Measurements from ENCODE around the gene MARCKSL1. TPM values are rescaled to one million over a fixed set of nuclear protein-coding genes. Genes with fewer than 3 reads are reported as not detected.

MARCKSL1 gene
- total RNA-seq, 2 donors from 2014 or later = 144 to 243 TPM

DNA sequence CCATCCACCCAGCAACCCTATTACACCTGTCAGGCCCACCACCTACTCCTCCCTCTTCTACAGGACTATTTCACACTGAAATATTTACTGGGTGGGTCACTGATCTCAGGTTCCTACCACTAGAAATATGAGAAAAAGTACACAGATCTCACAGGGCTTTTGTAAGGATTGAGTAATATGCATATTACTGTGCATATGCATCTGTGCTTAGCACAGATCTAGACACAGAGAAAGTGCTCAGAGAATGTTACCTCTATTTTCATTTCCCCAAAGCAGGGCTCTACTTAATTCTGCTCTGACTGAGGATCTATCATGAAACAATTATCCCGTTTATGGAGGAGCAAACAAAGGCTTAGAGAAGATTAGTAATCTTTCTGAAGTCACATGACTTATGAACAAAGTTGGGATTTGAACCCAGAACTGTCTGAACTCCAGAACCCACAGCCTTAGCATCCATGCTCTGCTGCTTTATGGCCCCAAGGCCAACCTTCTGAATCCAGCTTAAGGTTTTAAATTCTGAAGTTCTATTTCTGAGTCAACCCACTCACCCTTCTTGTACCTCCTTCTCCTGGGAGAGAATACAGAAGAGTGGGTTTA, 38.1 kb upstream of the MARCKSL1 start:
- Histone ChIP-seq H3K36me3 (peaks cover 6 to 21% of the 10 kb centered on the region in 2 donors), H3K9me3 (no peaks in the 10 kb centered on the region), H3K4me1 (replicated peaks) (no peaks in the 10 kb centered on the region), H3K27ac (no peak overlapping the region), H3K4me3 (no peak overlapping the region), H3K27me3 (replicated peaks; ENCODE audit: insufficient read depth) (no peaks in the 10 kb centered on the region)
- no peak for TF ChIP-seq POLR2A (IDR thresholded peaks at IDR 0.05)
- TF ChIP-seq CTCF (IDR thresholded peaks at IDR 0.05) = no peak
- TF ChIP-seq POLR2AphosphoS5 (IDR thresholded peaks at IDR 0.05) = no peak
- intact Hi-C loops (cut with DNase I) = no loop called here
- WGBS = 85% methylated on average over 1 of the region's 1 CpG
- DNase-seq (ENCODE audit: low spot score) = no peak

GRCh38 chr1:32372149-32372756, 36.2 kb upstream of the MARCKSL1 start:
- 88% methylated on average over 5 of the region's 5 CpGs for WGBS

GRCh38 chr1:32367912-32368635, 32.0 kb upstream of the MARCKSL1 start:
- no peak for DNase-seq (ENCODE audit: low spot score)
- no peak overlapping the region for H3K27ac ChIP-seq
- intact Hi-C loops (cut with DNase I) = no loop called here
- H3K4me3 ChIP-seq = no peak overlapping the region
- H3K27me3 ChIP-seq (replicated peaks; ENCODE audit: insufficient read depth) = no peaks in the 10 kb centered on the region
- 96% methylated on average over 7 of the region's 7 CpGs for WGBS
- no peaks in the 10 kb centered on the region for H3K9me3 ChIP-seq
- peaks cover 9% of the 10 kb centered on the region in 2 donors for H3K36me3 ChIP-seq
- no peak for TF ChIP-seq CTCF (IDR thresholded peaks at IDR 0.05)
- no peak for TF ChIP-seq POLR2AphosphoS5 (IDR thresholded peaks at IDR 0.05)
- TF ChIP-seq POLR2A (IDR thresholded peaks at IDR 0.05) = no peak
- H3K4me1 ChIP-seq (replicated peaks) = no peaks in the 10 kb centered on the region

More at GRCh38 chr1:32372149-32372756, 36.2 kb upstream of the MARCKSL1 start:
- H3K4me1 ChIP-seq (replicated peaks) = no peaks in the 10 kb centered on the region
- no peak for TF ChIP-seq POLR2AphosphoS5 (IDR thresholded peaks at IDR 0.05)
- TF ChIP-seq POLR2A (IDR thresholded peaks at IDR 0.05) = no peak
- TF ChIP-seq CTCF (IDR thresholded peaks at IDR 0.05) = no peak
- H3K27me3 ChIP-seq (replicated peaks; ENCODE audit: insufficient read depth) = no peaks in the 10 kb centered on the region
- intact Hi-C loops (cut with DNase I) = no loop called here
- H3K4me3 ChIP-seq = no peak overlapping the region
- H3K27ac ChIP-seq = no peak overlapping the region
- H3K9me3 ChIP-seq = no peaks in the 10 kb centered on the region
- DNase-seq (ENCODE audit: low spot score) = no peak
- peaks cover 7 to 15% of the 10 kb centered on the region in 2 donors for H3K36me3 ChIP-seq

GRCh38 chr1:32365445-32365844, 29.4 kb upstream of the MARCKSL1 start:
- Histone ChIP-seq H3K9me3 (no peaks in the 10 kb centered on the region), H3K4me1 (replicated peaks) (peaks cover 4% of the 10 kb centered on the region), H3K4me3 (no peak overlapping the region), H3K27ac (no peak overlapping the region), H3K36me3 (peaks cover 9% of the 10 kb centered on the region in 2 donors), H3K27me3 (replicated peaks; ENCODE audit: insufficient read depth) (no peaks in the 10 kb centered on the region)
- DNase-seq (ENCODE audit: low spot score) = no peak
- TF ChIP-seq CTCF (IDR thresholded peaks at IDR 0.05) = no peak
- no peak for TF ChIP-seq POLR2AphosphoS5 (IDR thresholded peaks at IDR 0.05)
- no peak for TF ChIP-seq POLR2A (IDR thresholded peaks at IDR 0.05)
- 94% methylated on average over 6 of the region's 6 CpGs for WGBS
- intact Hi-C loops (cut with DNase I) = no loop called here
